Fibroblast of mammary gland (primary cell): Measurements from ENCODE around the gene RDM1.

Experiments used
- DNase-seq: peaks from one replicate; pipeline ENCODE4 v3.0.0-alpha.2; 2010; ENCODE audit warnings: low read depth
- H3K4me3 ChIP-seq: 2 replicates; pipeline ENCODE4 v1.5.1; 2011; ENCODE audit warnings: low read depth, mild to moderate bottlenecking, low read length, moderate library complexity; ENCODE audit not compliant: control insufficient read depth
- CTCF ChIP-seq: conservative IDR thresholded peaks from 2 replicates; pipeline ENCODE4 v1.5.1; 2011; ENCODE audit warnings: low read depth, low read length, inconsistent platforms; ENCODE audit not compliant: control insufficient read depth, insufficient read depth

The RDM1 gene

GRCh38 chr17:35875800-35876139 lies 54.8 kb downstream of the RDM1 start:
- H3K4me3 ChIP-seq = no peak overlapping the region
- no peak for TF ChIP-seq CTCF
- DNase-seq = no peak

GRCh38 chr17:35875072-35875799 lies 55.3 kb downstream of the RDM1 start:
- DNase-seq = no peak
- no peak for TF ChIP-seq CTCF
- H3K4me3 ChIP-seq = no peak overlapping the region

- no peak overlapping the region for H3K4me3 ChIP-seq
- DNase-seq = no peak
- no peak for TF ChIP-seq CTCF
Observed at GRCh38 chr17:35872196-35872980, 58.2 kb downstream of the RDM1 start.

- TF ChIP-seq CTCF = no peak
- no peak overlapping the region for H3K4me3 ChIP-seq
- no peak for DNase-seq
Observed at GRCh38 chr17:35870906-35871819, 59.4 kb downstream of the RDM1 start.

GRCh38 chr17:35868737-35869136 lies 61.8 kb downstream of the RDM1 start, which contains the start of gene HEATR9:
Gene HEATR9, minus strand, starts transcription at chr17:35868891. Its CDS starts 149 bp downstream, at chr17:35868742.
- no peak for DNase-seq
- H3K4me3 ChIP-seq = no peak within 1 kb of the TSS
- no peak for TF ChIP-seq CTCF
